PFSK-1 (cell line): ENCODE measurements around the gene PHF14.

Experiments used
- REST ChIP-seq, 2 experiments: IDR thresholded peaks; 2 replicates each; pipeline versions ENCODE4 v1.6.1 to v1.8.0; 2011 to 2012; ENCODE audit warnings: low read depth in 2 of 2, low read length in 2 of 2, control low read depth in 1 of 2, inconsistent platforms in 1 of 2, mild to moderate bottlenecking in 1 of 2, moderate library complexity in 1 of 2; ENCODE audit not compliant: insufficient read depth in 1 of 2
- TAF1 ChIP-seq: IDR thresholded peaks from 2 replicates; pipeline ENCODE4 v1.6.1; 2012; ENCODE audit warnings: low read length, control low read depth, borderline replicate concordance; ENCODE audit not compliant: insufficient read depth

- TF ChIP-seq TAF1: peak; percentile 91
- peak in 1 of 2 experiments; percentile 36; a peak in 1 of 4 replicates for TF ChIP-seq REST (IDR thresholded peaks at IDR 0.05; ENCODE audit: insufficient read depth in 1 of 2, low read depth in 2 of 2, low read length in 2 of 2)
Measured at GRCh38 chr7:10939911-10940703, 33.6 kb upstream of the PHF14 start.
